GM19372 (cell line): Measurements from ENCODE around the gene MB21D2.

Experiments
- ATAC-seq: cut with Tn5 transposase; IDR thresholded peaks from one replicate; pipeline ENCODE4 v1.9.1; 2021; ENCODE audit warnings: mild to moderate bottlenecking, low read depth, moderate library complexity; ENCODE audit not compliant: unreplicated experiment

The MB21D2 gene

GRCh38 chr3:192894676-192895075 is 23.0 kb downstream of the MB21D2 start:
- ATAC-seq, result no peak

- peak; percentile 90 for ATAC-seq
These were observed 24.5 kb downstream of the MB21D2 start for GRCh38 chr3:192892981-192893700.

GRCh38 chr3:192890347-192891335 is 27.0 kb downstream of the MB21D2 start:
- no peak for ATAC-seq

GRCh38 chr3:192889679-192890078 is 28.0 kb downstream of the MB21D2 start:
- no peak for ATAC-seq

- ATAC-seq, result no peak
These were observed 29.5 kb downstream of the MB21D2 start for GRCh38 chr3:192888190-192888589.

- no peak for ATAC-seq
These were observed 30.0 kb downstream of the MB21D2 start for GRCh38 chr3:192887701-192888100.

GRCh38 chr3:192887047-192887446 is 30.6 kb downstream of the MB21D2 start:
- no peak for ATAC-seq

GRCh38 chr3:192884777-192885773 is 32.6 kb downstream of the MB21D2 start:
- no peak for ATAC-seq

GRCh38 chr3:192883512-192883911 is 34.1 kb downstream of the MB21D2 start:
- no peak for ATAC-seq

- ATAC-seq, result no peak
These were observed 36.4 kb downstream of the MB21D2 start for GRCh38 chr3:192881159-192881786.

- no peak for ATAC-seq
These were observed 37.3 kb downstream of the MB21D2 start for GRCh38 chr3:192880313-192880712.

- no peak for ATAC-seq
These were observed 38.2 kb downstream of the MB21D2 start for GRCh38 chr3:192879346-192880031.

GRCh38 chr3:192875971-192876565 is 41.6 kb downstream of the MB21D2 start:
- ATAC-seq, result no peak

GRCh38 chr3:192870822-192871221 is 46.8 kb downstream of the MB21D2 start:
- ATAC-seq, result no peak

- no peak for ATAC-seq
These were observed 48.3 kb downstream of the MB21D2 start for GRCh38 chr3:192869131-192870031.

- no peak for ATAC-seq
These were observed 50.0 kb downstream of the MB21D2 start for GRCh38 chr3:192867645-192868044.

- ATAC-seq, result no peak
These were observed 50.9 kb downstream of the MB21D2 start for GRCh38 chr3:192866804-192867203.

GRCh38 chr3:192864941-192865340 is 52.7 kb downstream of the MB21D2 start:
- peak; percentile 83 for ATAC-seq
